SJCRH30 (cell line): ENCODE results near the gene YRDC. TPM values are rescaled to one million over a fixed set of nuclear protein-coding genes. Genes with fewer than 3 reads are reported as not detected.

Experiments used
- DNase-seq, 2 experiments: peaks; one replicate each; pipeline ENCODE4 v3.0.0-alpha.2; 2015 to 2020
- H3K27ac ChIP-seq: fragments of 250-450 bp; sonication (Bioruptor Pico); 2 replicates; pipeline ENCODE4 v1.5.1; 2020; ENCODE audit warnings: mild to moderate bottlenecking, moderate library complexity
- H3K27me3 ChIP-seq: fragments of 250-450 bp; sonication (Bioruptor Pico); 2 replicates; pipeline ENCODE4 v1.5.1; 2020; ENCODE audit warnings: mild to moderate bottlenecking, moderate library complexity
- H3K36me3 ChIP-seq: fragments of 250-450 bp; sonication (Bioruptor Pico); 2 replicates; pipeline ENCODE4 v1.5.1; 2020; ENCODE audit warnings: mild to moderate bottlenecking, moderate library complexity
- H3K4me1 ChIP-seq: fragments of 250-450 bp; sonication (Bioruptor Pico); 2 replicates; pipeline ENCODE4 v1.5.1; 2020; ENCODE audit warnings: mild to moderate bottlenecking, moderate library complexity
- H3K4me3 ChIP-seq: fragments of 250-450 bp; sonication (Bioruptor Pico); 2 replicates; pipeline ENCODE4 v1.5.1; 2020; ENCODE audit warnings: mild to moderate bottlenecking, moderate library complexity
- H3K9me3 ChIP-seq: fragments of 250-450 bp; sonication (Bioruptor Pico); replicated peaks from 2 replicates; pipeline ENCODE4 v1.5.1; 2020; ENCODE audit warnings: mild to moderate bottlenecking, moderate library complexity
- total RNA-seq: library from RNA; depleted of rRNA; stranded (reverse); fragments of >200 nt; shearing (Covaris generic); gene quantifications from 2 replicates; pipeline ENCODE4 v1.2.3, GENCODE V29; 2014

YRDC gene
- total RNA-seq, 1 experiment from 2014 or later: 43.5 TPM

GRCh38 chr1:37831809-37832208 is 23.8 kb upstream of the YRDC start:
- Histone ChIP-seq H3K36me3 (peaks cover 50% of the 10 kb centered on the region), H3K4me1 (no peaks in the 10 kb centered on the region), H3K4me3 (no peak overlapping the region), H3K27ac (no peak overlapping the region), H3K9me3 (no peaks in the 10 kb centered on the region), H3K27me3 (no peaks in the 10 kb centered on the region)
- DNase-seq: no peak

- peaks cover 50% of the 10 kb centered on the region for H3K36me3 ChIP-seq
- no peak for DNase-seq
These were observed 23.1 kb upstream of the YRDC start for GRCh38 chr1:37831109-37831508.

GRCh38 chr1:37828410-37829074 is 20.5 kb upstream of the YRDC start:
- no peak for DNase-seq
- Histone ChIP-seq H3K36me3 (peaks cover 45% of the 10 kb centered on the region), H3K4me1 (no peaks in the 10 kb centered on the region), H3K4me3 (no peak overlapping the region), H3K27me3 (no peaks in the 10 kb centered on the region), H3K27ac (no peak overlapping the region), H3K9me3 (no peaks in the 10 kb centered on the region)

More at GRCh38 chr1:37831109-37831508, 23.1 kb upstream of the YRDC start:
- H3K4me1 ChIP-seq: no peaks in the 10 kb centered on the region
- no peak overlapping the region for H3K4me3 ChIP-seq
- H3K27ac ChIP-seq: no peak overlapping the region
- no peaks in the 10 kb centered on the region for H3K9me3 ChIP-seq
- no peaks in the 10 kb centered on the region for H3K27me3 ChIP-seq

GRCh38 chr1:37825506-37825905 is 17.5 kb upstream of the YRDC start:
- no peak for DNase-seq
- Histone ChIP-seq H3K27ac (no peak overlapping the region), H3K27me3 (no peaks in the 10 kb centered on the region), H3K9me3 (no peaks in the 10 kb centered on the region), H3K4me1 (no peaks in the 10 kb centered on the region), H3K4me3 (no peak overlapping the region), H3K36me3 (peaks cover 49% of the 10 kb centered on the region)

GRCh38 chr1:37824001-37824400 is 16.0 kb upstream of the YRDC start:
- Histone ChIP-seq H3K27me3 (no peaks in the 10 kb centered on the region), H3K36me3 (peaks cover 57% of the 10 kb centered on the region), H3K4me1 (no peaks in the 10 kb centered on the region), H3K9me3 (no peaks in the 10 kb centered on the region), H3K4me3 (no peak overlapping the region), H3K27ac (no peak overlapping the region)
- no peak for DNase-seq

GRCh38 chr1:37822906-37823815 is 15.2 kb upstream of the YRDC start:
- H3K4me1 ChIP-seq: no peaks in the 10 kb centered on the region
- DNase-seq: no peak
- H3K36me3 ChIP-seq: peaks cover 51% of the 10 kb centered on the region
- H3K9me3 ChIP-seq: no peaks in the 10 kb centered on the region
- no peak overlapping the region for H3K4me3 ChIP-seq
- no peaks in the 10 kb centered on the region for H3K27me3 ChIP-seq
- H3K27ac ChIP-seq: no peak overlapping the region

- DNase-seq: no peak
- Histone ChIP-seq H3K9me3 (no peaks in the 10 kb centered on the region), H3K27me3 (no peaks in the 10 kb centered on the region), H3K27ac (no peak overlapping the region), H3K4me1 (no peaks in the 10 kb centered on the region; the same call in 1 of the 2 replicates), H3K36me3 (peaks cover 59% of the 10 kb centered on the region), H3K4me3 (no peak overlapping the region)
These were observed 13.5 kb upstream of the YRDC start for GRCh38 chr1:37821481-37821880.

GRCh38 chr1:37817481-37817880 is 9.5 kb upstream of the YRDC start:
- Histone ChIP-seq H3K9me3 (no peaks in the 10 kb centered on the region), H3K27me3 (no peaks in the 10 kb centered on the region), H3K27ac (no peak overlapping the region), H3K4me3 (no peak overlapping the region), H3K4me1 (no peaks in the 10 kb centered on the region; the same call in 1 of the 2 replicates), H3K36me3 (peaks cover 52% of the 10 kb centered on the region)
- DNase-seq: no peak

GRCh38 chr1:37814252-37814651 is 6.2 kb upstream of the YRDC start:
- H3K36me3 ChIP-seq: peaks cover 24% of the 10 kb centered on the region
- H3K27me3 ChIP-seq: no peaks in the 10 kb centered on the region
- peaks cover 3% of the 10 kb centered on the region; the same call in 1 of the 2 replicates for H3K4me1 ChIP-seq
- no peak overlapping the region for H3K27ac ChIP-seq
- no peak for DNase-seq
- no peak overlapping the region for H3K4me3 ChIP-seq
- no peaks in the 10 kb centered on the region for H3K9me3 ChIP-seq

GRCh38 chr1:37813529-37814145 is 5.6 kb upstream of the YRDC start:
- peaks cover 3% of the 10 kb centered on the region; the same call in 1 of the 2 replicates for H3K4me1 ChIP-seq
- H3K9me3 ChIP-seq: no peaks in the 10 kb centered on the region
- no peaks in the 10 kb centered on the region for H3K27me3 ChIP-seq
- no peak for DNase-seq
- no peak overlapping the region for H3K4me3 ChIP-seq
- peaks cover 21% of the 10 kb centered on the region for H3K36me3 ChIP-seq
- H3K27ac ChIP-seq: no peak overlapping the region

- Histone ChIP-seq H3K27me3 (no peaks in the 10 kb centered on the region), H3K36me3 (peaks cover 12% of the 10 kb centered on the region), H3K4me1 (peaks cover 6% of the 10 kb centered on the region; the same call in 1 of the 2 replicates), H3K9me3 (no peaks in the 10 kb centered on the region), H3K27ac (no peak overlapping the region), H3K4me3 (no peak overlapping the region)
- peak; percentile 77 to 91 for DNase-seq
These were observed 3.1 kb upstream of the YRDC start for GRCh38 chr1:37811027-37811655.

- peaks cover 19% of the 10 kb centered on the region for H3K36me3 ChIP-seq
- H3K4me1 ChIP-seq: peaks cover 6% of the 10 kb centered on the region; the same call in 1 of the 2 replicates
- H3K27me3 ChIP-seq: no peaks in the 10 kb centered on the region
- H3K4me3 ChIP-seq: no peak overlapping the region
- H3K27ac ChIP-seq: no peak overlapping the region
- DNase-seq: no peak
- no peaks in the 10 kb centered on the region for H3K9me3 ChIP-seq
These were observed 1.9 kb upstream of the YRDC start for GRCh38 chr1:37809942-37810341.

GRCh38 chr1:37808369-37809319 is 636 bp upstream of the YRDC start:
- Histone ChIP-seq H3K36me3 (peaks cover 32% of the 10 kb centered on the region), H3K27ac (peak overlapping the region; percentile 66), H3K4me3 (peak overlapping the region; percentile 85), H3K4me1 (peaks cover 6% of the 10 kb centered on the region; the same call in 1 of the 2 replicates), H3K27me3 (no peaks in the 10 kb centered on the region), H3K9me3 (no peaks in the 10 kb centered on the region)
- peak; percentile 88 for DNase-seq

- no peaks in the 10 kb centered on the region for H3K9me3 ChIP-seq
- H3K4me3 ChIP-seq: peak overlapping the region; percentile 85
- DNase-seq: peak; percentile 52 to 66
- no peaks in the 10 kb centered on the region for H3K27me3 ChIP-seq
- peaks cover 47% of the 10 kb centered on the region for H3K36me3 ChIP-seq
- peaks cover 6% of the 10 kb centered on the region; the same call in 1 of the 2 replicates for H3K4me1 ChIP-seq
- peak overlapping the region; percentile 66 for H3K27ac ChIP-seq
These were observed 821 bp downstream of the YRDC start for GRCh38 chr1:37807220-37807554.
